GM21737 (cell line): ENCODE results near the gene KRT74.

Source experiments
- ATAC-seq: cut with Tn5 transposase; IDR thresholded peaks from one replicate; pipeline ENCODE4 v1.9.1; 2021; ENCODE audit warnings: mild to moderate bottlenecking, moderate library complexity; ENCODE audit not compliant: unreplicated experiment

The KRT74 gene

DNA sequence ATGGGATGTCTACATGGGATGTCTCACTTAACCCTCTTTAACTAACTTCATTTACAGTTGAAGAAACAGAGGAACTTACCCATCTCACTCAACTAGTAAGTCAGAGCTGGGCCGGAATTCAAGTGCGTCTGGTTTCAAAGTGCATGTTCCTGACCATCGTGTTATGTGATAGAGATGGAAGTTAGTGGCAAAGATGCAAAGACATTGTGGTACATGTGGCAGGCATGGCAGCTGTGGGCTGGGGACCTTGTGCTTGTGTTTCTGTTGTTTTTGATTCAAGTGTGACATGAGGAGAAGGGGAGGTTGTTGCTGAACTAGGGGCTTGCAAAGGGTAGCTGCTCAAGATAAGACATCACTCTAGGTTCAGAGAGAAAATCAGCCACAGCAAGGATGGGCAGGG is 2.3 kb upstream of the KRT74 start:
- no peak for ATAC-seq

DNA sequence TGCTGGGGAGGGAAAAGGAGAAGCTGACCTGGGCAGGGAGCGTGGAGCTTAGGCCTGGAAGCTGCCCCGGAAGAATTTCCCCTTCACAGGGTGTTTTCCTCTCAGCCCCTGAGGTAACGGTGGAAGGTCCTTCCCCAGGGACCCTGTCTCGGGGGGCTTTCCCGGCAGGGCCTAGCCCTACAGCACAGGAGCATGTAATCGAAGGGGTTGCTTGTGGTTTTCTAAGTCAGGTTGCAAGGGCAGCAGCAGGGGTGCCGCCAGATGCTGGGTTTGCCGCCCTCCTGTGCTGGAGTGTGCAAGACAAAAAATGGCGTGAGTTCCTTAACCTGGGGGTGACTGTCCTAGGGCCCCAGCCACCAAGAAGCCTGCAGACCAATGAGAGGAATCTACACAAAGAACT is 1.6 kb upstream of the KRT74 start:
- ATAC-seq, result no peak

DNA sequence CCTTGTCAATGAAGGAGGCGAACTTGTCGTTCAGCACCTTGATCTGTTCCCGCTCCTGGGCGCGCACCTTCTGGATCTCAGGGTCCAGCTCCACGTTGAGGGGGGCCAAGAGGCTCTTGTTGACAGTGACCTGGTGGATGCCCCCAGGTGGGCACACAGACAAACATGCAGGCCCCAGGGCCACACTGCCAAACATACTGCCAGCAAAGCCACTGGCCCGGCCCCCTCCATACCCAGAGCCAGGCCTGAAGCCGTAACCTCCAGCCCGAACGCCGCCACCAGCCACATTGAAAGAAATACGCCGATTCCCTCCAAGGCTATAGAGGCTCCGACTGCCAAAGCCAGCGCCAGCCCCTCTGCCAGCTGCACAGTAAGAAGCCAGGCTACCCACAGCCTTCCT is 337 bp downstream of the KRT74 start:
- no peak for ATAC-seq

DNA sequence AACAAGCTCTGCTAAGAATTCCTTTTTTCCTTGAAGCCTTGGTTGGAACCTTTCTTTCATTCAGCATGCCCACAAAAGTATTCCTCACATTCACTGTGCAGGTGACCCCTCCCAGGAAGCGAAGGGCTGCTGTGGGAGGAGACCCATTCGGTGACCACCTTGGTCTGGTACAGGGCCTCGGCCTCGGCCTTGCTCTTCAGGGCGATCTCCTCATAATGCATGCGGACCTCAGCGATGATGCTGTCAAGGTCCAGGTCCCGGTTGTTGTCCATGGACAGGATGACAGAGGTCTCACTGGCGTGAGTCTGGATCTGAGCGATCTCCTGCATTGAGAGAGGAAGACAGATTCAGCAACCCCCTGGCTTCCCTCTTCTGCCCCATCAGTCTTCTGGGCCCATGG is 3.1 kb downstream of the KRT74 start:
- no peak for ATAC-seq

DNA sequence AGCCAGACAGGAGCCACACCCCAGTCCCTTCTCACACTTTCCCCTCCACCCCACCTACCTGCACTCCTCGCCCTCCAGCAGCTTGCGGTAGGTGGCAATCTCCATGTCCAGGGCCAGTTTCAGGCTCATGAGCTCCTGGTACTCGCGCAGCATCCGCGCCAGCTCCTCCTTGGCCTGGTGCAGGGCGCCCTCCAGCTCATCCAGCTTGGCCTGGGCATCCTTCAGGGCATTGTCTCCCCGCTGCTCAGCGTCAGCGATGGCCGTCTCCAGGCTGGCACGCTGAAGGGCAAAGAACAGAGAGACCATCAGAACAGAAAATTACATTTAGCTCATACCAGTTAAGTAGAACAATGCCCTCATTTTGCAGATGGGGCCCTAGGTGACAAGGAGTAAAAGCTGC is 5.5 kb downstream of the KRT74 start:
- no peak for ATAC-seq

DNA sequence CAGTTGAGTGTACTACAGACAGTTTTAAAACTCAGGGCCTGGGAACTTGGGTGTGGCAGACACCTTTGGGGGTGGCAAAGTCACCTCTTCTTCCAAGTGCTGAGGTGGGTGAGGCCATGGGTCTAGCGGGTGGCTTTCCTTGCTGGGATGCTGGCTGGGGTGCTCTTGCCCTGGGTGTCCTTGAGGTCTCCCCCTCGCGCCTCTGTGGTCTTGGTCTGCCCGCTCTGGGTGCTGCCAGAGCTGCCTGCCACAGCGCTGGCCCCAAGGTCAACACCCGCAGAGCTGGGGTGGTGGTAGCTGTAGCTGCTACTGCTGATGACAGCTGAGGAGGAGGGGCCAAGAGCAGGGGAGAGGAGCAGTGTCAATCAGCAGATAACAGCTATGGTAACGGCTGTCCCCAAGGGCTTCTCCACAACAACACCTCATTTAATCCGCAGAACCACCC is 6.8 kb downstream of the KRT74 start:
- ATAC-seq, result no peak

DNA sequence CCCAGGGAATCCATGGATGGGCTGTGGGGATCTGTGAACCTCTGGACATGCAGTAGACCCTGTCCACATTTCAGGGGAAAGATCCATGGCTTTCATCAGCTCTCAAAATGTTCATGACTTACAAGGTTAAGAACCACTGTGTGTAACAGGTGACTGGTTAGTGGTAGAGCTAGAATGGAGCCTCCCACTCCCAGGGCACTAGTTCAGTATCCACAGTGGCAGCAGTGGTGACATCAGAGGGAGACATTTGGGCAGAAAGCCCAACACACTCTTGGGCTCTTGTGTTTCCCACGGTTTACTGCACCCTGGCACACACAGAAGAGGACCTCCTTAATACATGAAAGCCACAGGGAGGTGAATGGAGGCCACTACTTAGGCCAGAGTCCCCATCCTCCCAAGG is 9.1 kb downstream of the KRT74 start:
- no peak for ATAC-seq

DNA sequence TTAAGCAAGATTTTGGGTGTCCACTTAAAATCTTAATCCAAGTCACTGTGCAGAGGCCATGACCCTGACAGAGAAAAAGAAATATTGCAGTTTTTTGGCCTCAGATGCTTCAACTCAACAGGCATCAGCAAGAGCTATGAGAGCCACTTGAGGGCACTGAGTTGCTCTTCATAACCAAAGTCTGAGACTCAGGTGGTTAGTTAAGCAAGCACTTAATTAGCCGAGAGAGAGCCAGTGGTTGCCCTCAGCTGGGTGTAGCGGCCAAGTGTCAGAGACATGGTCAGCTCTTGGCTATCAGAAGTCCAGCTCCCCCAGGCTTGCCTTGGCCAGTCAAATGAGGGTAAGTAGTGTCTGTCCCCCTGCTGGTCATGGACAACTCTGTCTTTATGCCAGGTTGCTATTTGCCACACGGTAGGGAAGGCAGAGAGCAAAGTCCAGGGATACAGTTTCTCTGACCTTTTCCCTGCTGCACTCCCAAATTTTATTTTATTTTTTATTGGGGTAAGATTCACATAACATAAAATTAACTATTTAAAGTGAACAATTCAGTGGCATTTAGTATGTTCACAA is 11.7 kb downstream of the KRT74 start:
- no peak for ATAC-seq

DNA sequence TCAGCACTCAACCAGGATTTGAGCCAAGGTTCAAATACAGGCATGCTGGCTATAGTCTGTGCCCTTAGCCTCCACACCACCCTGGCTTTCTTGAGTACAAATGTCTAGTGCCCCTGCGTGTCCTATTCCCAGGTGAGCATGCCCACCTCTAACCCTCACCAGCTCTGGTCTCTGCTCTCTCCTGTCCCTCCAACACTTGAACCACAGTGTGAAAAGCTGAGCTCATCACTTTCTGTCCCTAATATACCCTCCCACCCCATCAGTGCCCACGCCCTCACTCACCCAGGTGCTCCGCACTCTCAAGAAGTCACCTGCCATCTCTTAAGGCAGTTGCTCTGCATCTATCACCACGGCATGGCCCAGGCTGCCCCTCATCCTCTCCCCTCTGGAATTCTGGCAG is 13.7 kb downstream of the KRT74 start:
- ATAC-seq, result no peak

DNA sequence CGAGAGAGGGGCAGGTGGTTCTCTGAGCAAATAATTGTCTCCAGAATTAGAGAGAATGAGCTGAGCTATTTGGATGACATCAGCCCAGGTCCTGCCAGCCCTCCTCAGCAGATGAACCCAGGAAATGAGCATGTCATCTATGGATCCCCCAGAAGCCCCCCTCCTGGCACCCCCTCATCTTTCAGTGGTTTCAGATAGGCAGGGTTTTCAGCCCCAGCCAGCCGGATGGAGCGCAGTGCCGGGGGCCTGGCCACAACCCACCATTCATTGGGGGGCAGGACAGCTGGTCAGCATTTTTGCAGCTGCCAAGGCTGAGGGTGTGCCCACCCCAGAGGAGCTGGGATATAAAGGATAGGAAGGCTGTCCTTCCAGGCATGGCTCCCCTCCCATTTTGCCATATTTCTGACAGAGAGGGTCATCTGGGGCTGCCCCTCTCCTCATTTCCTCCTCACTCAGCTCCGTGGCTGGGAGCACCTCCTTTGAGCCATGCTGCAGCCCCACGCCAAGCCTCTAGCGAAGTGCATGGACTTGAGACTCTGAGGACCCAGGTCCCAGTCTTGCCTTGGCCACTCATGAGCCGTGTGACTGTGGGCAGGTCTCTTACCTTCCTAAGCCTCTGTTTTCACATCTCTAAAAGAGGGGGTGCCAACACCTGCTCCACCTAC is 14.7 kb downstream of the KRT74 start:
- no peak for ATAC-seq

DNA sequence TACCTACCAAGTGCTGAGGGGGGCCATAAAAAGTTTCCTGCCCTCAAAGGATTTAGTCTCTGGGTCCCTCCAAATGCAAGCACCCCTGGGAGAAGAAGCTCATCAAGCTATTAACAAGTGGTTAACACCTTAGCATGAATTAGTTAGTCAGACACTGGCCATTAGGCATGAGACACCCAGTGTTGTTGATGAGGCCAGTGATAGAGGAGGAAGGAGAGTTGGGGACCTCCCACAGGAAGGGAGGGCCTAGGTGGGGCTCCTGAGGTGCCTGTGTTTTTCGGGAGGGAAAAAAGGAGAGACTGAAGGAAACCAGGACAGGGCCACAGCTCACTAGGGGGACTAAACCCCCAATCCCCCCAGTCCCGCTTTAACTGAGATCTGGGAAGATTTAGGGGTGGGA is 16.2 kb downstream of the KRT74 start:
- no peak for ATAC-seq

DNA sequence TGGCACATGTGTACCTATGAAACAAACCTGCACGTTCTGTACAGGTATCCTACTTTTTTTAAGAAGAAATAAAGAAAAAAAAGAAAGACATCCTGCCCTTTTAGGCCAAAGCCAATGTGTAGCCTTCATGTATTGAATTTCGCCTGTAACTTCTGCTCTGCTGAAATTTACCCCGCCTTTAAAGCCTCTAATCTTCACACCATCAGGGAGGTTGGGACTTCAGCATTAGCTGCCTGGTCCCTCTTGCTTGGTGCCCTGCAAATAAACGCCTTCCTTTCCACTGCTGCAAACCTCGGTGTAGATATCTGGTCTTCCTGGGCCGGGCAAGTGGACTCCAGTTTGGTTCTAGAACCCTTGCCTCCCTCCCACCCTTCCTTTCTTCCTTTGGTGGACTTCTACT is 18.1 kb downstream of the KRT74 start:
- no peak for ATAC-seq

DNA sequence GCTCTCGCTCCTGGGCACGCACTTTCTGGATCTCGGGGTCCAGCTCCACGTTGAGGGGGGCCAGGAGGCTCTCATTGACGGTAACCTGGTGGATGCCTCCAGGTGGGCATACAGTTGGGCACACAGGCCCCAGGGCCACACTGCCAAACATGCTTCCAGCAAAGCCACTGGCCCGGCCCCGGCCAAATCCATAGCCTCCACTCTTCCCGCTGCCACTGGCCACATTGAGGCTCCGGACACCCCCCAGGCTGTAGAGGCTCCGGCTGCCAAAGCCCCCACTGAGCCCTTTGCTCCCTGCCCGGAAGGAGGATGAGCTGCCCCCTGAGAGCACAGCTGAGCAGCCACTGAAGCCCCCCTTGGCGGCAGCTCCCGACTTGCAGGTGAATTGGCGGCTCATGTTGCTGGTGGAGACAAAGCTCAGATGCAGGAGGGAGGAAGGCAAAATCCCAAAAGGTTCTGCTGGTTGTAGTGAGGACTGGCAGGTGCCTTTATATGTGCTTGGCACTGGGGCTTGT is 20.9 kb downstream of the KRT74 start, which contains the start of gene KRT71:
TSS of gene KRT71 (minus strand) at position 465 of the 515 bp plus-strand sequence. CDS start at position 397, 68 bp downstream.
- no peak for ATAC-seq

DNA sequence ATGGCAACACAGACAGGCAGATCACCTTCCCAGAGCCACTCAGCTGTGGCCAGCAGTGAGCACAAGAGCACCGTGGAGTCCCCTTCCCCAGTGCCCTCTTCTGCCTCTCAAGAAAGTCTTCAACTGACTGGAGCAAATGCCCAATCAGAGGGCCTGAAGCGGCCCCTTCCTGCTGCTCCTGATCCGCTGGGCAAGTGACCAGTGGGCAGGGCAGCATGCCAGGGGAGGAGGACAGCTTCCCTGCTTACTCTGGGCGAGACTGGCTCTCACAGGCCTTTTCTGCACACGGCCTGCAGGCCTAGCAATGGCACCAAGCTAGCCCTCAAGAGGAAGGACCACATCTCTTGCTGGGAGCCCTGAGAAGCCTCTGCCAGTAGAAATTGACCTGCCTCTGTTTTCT is 21.6 kb downstream of the KRT74 start:
- ATAC-seq, result no peak

DNA sequence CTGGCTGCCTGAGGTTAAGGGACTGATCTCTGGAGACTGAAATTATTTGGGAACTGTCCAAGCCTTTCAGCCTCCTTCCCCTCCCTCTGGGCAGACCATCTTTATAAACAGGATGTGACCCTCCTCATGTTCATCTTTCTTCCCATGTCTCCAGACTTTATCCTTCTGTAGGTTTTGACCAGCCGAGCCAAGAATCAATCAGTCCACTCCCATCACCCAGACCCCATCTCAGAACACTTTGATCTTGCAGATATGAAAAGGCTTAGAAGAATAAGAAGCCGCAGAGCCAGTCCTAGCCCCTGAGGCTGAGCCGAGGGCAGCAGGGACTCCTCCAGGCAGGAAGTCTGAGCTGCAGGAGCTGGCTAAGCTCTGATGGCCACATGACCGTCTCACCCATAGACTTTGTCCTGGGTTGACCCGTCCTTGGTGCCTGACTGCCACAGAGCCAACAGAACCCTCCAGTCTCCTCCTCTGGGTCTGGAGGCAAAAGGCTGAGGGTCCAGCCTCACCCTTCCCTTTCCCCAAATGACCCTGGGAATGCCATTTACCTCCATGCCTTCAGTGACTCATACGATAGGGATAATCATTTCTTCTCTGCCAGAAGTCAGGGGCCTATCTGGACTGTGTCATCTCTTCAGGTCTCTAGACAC is 22.3 kb downstream of the KRT74 start:
- no peak for ATAC-seq

DNA sequence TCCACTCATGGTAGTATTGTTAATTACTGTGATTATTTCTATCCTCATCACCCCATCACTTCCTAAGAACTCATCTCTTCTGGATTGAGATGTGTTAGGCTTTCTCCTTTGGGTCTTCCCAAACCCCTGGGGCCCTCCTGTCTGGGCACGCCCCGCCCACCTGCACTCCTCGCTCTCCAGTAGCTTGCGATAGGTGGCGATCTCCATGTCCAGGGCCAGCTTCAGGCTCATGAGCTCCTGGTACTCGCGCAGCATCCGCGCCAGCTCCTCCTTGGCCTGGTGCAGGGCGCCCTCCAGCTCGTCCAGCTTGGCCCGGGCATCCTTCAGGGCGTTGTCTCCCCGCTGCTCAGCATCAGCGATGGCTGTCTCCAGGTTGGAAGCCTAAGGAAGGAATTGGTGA is 27.5 kb downstream of the KRT74 start:
- no peak for ATAC-seq

DNA sequence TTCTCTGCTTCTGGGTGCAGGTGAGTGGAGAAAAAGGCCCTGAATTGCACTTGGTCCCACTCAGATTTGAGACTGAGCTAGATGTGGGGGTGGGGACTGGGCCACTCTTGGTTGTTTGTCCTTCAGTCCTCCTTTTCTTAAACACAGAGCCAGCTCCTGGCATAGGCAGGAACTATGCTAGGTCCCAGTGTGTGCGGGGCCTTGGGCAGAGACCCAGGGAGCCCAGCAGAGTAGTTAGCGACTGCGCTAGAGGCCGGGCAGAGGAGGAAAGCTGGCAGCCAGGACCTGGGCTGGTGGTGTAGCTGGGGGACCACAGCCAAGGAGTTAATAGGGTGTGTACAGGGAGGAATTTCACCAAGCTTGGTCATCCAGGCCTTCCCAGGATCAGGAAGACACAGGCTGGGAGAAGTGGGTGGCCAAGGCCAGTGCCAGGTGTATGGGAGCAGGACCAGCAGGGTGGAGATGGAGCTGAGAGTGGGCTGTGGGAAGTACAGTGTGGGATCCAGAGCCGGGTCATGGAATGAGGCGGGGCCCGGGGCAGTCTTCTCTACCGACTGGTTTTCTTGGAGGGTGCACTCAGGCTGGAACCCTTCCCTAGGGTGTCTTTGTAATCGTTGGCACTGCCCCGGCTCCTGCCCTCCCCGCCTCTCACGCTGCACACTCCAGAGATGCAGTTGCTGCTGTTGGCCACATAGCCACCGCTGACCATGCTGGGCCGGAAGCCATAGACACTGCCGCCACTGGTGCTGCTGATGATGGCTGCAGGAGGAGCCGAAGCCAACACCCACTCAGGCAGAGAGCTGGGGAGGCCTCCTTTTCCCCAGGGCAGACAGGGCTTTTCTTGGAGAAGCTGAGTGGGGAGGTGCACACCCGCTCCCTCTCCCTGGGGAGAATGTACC is 29.4 kb downstream of the KRT74 start:
- no peak for ATAC-seq

DNA sequence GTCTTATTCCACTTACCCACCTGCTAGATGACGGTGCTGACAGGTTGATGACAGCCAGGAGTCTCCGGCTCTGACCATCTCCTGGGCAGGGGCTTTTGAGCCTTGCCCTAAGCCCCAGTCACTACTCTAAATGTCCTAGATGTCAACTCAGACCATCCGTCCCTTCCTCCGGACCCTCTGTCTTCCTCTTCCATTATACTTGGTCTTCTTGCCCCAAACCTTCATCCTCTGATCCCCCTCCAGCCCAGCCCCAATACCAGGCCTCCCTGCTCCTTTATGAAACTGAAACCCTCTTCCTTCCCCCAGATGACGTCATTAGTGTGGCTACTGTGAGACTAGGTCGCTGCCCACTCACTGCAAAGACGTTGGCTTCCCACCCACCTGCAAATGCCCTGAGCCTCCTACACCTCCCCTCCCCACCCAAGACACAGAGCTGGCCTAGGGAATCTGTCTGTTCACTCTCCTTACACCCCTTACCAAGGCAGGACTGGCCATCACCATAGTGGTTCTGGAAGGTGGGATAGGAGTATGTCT is 30.8 kb downstream of the KRT74 start:
- no peak for ATAC-seq

DNA sequence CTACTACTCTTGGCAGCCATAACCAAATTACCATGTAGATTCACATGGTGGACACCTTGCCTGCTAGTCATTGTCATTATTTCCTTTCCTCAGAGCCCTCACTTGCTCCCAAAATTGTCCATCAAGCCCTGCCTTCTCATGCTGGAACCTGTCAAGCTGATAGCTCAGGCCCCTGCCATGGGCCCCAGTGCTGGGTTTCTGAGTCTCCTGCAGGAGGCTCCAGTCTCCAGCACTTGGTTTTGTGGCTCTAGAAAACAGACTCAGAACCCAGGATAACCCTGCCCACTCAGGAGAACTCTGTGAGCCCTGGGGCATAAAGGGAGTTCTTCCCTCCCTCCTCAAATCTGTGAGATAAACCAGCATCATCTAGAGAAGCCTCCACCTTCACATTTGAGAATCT is 31.5 kb downstream of the KRT74 start:
- no peak for ATAC-seq

DNA sequence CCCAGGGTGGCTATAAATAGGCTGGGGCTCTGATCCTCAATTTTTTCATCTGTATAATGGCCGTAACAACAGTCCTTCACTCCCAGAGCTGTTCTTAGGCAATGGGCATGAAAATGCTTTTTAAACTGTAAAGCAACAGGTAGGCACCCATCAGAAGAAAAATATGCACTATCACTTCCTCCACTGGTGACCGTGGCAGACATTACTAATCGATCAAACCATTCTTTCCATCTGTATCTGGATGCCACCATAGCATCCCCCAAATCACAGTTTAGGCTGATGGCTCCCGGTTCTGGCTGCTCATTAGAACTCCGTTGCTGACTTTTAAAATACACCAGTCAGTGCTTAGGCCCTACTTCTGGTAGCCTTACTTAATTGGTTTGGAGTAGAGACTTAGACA is 31.9 kb downstream of the KRT74 start:
- no peak for ATAC-seq

DNA sequence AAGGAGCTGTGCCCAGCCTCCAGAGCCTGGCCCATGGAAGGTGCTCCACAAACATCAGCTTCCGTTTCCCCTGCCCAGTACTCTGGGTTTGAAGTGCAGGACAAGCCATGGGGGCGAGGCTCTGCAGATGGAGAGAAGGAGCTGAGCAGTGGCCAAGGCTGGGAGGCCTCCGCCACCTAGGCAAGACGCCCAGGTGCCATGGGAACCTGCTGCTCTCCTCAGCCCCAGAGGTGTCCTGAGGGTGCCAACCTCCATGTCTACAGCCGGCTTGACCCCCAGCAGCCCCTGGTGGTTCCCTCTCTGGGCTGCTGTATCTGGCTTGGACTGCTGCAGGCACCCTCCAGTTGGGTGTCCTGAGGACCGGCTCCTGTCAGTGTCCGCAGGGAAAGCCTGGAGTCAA is 33.1 kb downstream of the KRT74 start:
- no peak for ATAC-seq
